GM10248 (cell line): Measurements from ENCODE around the gene CLASRP.

ENCODE experiments used
- CTCF ChIA-PET: fragments of 300-600 bp; sonication (Branson Sonifier 250); formaldehyde crosslinking; extraction: SDS; loops from one replicate; lab custom pipeline; 2021; ENCODE audit warnings: antibody characterized with exemption; lab: Yijun Ruan, JAX
- POLR2A ChIA-PET: fragments of 350-650 bp; sonication (Branson Sonifier 250); formaldehyde crosslinking; extraction: SDS; loops from one replicate; lab custom pipeline; 2020; ENCODE audit warnings: antibody characterized with exemption; lab: Yijun Ruan, JAX
- DNase-seq: peaks from one replicate; pipeline ENCODE4 v3.0.0; 2012; ENCODE audit errors: extremely low spot score
- TF ChIP-seq, protein P1 (sequence below): IDR thresholded peaks from 2 replicates; pipeline ENCODE4 v1.5.1; 2012; ENCODE audit warnings: mild to moderate bottlenecking, low read depth; ENCODE audit errors: extremely low read depth, missing control alignments, control extremely low read depth

The CLASRP gene

DNA sequence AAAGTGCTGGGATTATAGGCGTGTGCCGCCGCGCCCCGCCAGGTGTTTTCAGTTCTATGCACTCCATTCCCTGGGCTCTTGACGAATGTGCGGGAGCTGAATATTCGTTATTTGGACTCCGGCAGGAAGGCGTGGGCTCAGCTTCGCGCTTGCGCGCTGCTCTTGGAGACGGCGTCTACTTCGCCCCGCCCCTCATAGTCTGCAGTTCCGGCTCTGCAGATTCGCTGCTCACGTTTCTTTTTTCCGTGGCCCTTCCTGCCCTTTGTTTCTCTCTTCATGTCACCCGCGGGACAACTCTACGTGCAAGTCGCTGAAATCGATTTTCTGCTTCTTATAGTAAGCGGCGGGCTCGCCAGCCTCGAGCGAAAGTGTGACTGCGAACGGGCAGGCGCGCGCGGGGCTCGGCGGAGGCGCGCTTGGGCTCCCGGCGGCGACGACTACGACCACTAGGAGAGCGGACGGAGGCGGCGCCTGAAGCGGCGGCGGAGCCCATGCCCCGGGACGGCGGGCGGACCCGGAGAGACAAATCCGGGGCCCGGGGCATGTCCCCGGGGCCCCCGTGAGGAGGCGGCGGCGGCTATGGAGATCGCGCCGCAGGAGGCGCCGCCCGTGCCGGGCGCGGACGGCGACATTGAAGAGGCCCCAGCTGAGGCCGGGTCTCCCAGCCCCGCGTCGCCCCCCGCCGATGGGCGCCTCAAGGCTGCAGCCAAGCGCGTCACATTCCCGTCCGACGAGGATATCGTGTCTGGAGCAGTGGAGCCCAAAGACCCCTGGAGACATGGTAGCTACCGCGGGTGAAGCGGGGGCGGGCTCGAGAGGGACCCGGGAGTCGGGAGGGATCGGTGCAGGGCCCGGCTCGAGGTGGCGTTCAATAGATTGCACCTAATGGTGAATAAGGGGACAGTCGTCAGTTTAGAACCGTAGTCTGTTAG lies 54.2 kb downstream of the CLASRP start, which contains the start of gene PPP1R37:
PPP1R37 (plus strand) TSS at position 433 of the 932 bp plus-strand sequence; CDS start at position 580, 147 bp downstream.
- CTCF ChIA-PET, result interaction anchor here (0.6 to 2.8 kb wide), 16 partner anchors 9 to 141 kb away, joined by 3 to 15 read pairs (median 4); partner anchors contain the start of genes BLOC1S3 and GEMIN7
- POLR2A ChIA-PET, result interaction anchor here (0.8 to 1.4 kb wide), 4 partner anchors 8 to 54 kb away, joined by 3 to 8 read pairs (median 4); partner anchors contain the start of genes CLASRP and GEMIN7
- DNase-seq, result peak; percentile 95
- TF ChIP-seq, protein P1, sequence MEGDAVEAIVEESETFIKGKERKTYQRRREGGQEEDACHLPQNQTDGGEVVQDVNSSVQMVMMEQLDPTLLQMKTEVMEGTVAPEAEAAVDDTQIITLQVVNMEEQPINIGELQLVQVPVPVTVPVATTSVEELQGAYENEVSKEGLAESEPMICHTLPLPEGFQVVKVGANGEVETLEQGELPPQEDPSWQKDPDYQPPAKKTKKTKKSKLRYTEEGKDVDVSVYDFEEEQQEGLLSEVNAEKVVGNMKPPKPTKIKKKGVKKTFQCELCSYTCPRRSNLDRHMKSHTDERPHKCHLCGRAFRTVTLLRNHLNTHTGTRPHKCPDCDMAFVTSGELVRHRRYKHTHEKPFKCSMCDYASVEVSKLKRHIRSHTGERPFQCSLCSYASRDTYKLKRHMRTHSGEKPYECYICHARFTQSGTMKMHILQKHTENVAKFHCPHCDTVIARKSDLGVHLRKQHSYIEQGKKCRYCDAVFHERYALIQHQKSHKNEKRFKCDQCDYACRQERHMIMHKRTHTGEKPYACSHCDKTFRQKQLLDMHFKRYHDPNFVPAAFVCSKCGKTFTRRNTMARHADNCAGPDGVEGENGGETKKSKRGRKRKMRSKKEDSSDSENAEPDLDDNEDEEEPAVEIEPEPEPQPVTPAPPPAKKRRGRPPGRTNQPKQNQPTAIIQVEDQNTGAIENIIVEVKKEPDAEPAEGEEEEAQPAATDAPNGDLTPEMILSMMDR, result no peak

DNA sequence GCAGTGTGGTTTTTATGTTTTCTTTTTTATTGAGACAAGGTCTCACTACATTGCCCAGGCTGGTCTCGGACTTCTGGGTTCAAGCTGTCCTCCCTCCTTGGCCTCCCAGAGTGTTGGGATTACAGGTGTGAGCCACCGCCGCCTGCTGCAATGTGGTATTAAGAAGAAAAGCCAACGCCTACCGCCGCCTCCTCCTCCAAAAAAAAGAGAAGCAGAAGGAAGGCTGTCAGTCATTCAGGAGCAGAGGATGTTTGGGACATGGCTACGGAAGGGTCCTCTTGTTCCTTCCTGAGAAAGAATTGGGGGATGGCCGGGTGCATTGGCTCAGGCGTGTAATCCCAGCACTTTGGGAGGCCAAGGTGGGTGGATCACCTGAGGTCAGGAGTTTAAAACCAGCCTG lies 55.3 kb downstream of the CLASRP start:
- TF ChIP-seq, protein P1, result no peak
- POLR2A ChIA-PET, result no interaction called here
- CTCF ChIA-PET, result interaction anchor here (2.0 kb wide), 1 partner anchor 8 kb away, joined by 6 read pairs; no protein-coding TSS in a partner anchor

DNA sequence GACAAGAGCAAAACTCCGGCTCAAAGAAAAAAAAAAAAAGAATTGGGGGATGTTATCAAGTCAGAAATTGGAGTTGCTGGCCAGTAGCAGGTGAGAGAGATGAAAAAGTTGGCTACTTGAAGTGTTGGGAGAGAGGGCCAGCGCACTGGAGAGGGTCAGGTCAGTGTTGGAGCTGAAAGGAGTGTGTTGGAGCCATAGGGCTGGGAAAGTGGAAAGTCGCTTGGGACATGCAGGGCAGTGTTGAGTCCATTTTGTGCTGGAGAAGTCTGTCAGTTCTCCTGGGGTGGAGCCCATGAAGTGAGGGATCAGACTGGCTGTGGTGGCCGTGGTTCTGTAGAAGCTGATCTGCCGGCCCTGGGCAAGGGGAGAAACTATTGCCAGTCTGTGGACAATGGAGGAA lies 55.9 kb downstream of the CLASRP start:
- ChIA-PET POLR2A (no interaction called here), CTCF (no interaction called here)
- TF ChIP-seq, protein P1, result no peak
- no peak for DNase-seq

More for the DNA sequence above, 55.3 kb downstream of the CLASRP start:
- DNase-seq, result no peak

DNA sequence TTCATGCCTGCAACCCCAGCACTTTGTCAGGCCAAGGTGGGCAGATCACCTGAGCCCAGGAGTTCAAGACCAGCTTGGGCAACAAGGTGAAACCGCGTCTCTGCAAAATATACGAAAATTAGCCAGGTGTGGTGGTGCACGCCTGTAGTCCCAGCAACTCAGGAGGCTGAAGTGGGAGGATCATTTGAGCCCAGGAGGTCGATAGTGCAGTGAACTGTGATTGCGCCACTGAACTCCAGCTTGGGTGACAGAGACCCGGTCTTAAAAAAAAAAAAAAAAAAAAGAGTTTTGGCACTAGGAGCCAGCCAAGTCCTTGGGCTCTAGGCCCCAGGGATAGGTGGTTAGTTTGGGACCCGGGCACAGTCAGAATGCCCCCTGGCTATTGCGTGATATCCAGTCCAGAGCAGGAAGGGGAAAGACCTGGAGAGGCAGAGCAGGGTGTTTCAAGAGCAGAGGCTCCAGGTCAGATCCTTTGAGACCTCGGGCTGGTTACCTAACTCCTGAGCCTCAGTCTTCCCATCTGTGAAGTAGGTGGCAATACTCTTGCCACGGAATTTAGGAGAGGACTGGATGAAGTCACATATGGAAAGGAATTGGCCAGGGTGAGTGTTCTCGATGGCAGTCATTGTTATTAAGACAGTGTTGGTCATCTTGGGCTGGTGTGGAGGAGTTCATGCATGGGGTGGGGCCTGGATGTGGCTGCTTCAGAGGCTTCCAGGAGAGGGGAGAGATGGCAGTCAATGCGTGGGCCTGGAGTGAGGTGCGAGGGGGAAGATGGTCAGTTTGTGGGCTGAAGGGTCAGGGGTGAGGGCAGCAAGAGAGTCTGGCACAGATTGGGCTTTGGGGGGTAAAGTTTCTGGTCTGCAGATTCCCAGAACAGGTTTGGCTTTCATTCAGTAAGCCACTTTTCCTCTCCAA lies 56.9 kb downstream of the CLASRP start:
- DNase-seq, result no peak
- ChIA-PET POLR2A (no interaction called here), CTCF (interaction anchor here (1.3 kb wide), 1 partner anchor 12 kb away, joined by 3 read pairs; no protein-coding TSS in a partner anchor)
- TF ChIP-seq, protein P1, result no peak

DNA sequence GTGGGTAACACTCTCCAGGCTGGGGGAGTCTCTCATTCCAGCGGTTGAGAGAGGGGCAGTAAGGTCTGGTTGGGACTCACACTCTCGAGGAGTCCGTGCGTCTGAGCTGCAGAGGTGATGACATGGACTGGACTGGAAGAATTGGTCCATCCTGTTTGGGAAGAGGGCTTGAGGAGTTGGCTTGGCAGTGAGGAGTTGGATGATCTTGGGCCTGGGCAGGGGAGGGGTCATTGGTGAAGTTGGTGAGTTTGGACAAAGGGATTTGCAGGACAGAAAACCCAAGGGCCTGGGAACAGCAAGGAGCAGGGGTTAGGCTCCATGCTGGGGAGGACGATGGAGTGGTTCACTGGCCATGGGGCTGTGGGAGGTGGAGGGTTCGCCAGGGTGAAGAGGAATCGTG lies 57.9 kb downstream of the CLASRP start:
- ChIA-PET POLR2A (no interaction called here), CTCF (interaction anchor here (1.3 kb wide), 1 partner anchor 13 kb away, joined by 3 read pairs; no protein-coding TSS in a partner anchor)
- TF ChIP-seq, protein P1, result no peak
- DNase-seq, result no peak

DNA sequence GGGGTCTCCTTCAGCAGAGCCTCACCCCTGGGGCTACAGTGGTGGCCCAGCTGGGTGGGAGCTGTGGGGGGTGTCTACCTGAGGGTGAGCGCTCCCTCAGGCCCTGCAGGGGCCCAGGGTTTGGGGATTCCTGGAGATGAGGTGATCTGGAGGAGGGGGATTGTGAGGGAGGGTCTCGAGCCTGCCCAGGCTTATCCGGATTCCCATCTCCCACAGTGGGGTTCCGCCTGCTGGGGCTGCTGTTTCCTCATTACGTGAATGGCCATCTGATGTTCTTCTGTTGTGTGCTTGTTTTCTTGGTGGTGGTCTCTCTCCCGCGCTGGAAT lies 58.6 kb downstream of the CLASRP start:
- no peak for DNase-seq
- ChIA-PET POLR2A (no interaction called here), CTCF (interaction anchor here (1.3 to 1.9 kb wide), 3 partner anchors 14 to 342 kb away, joined by 3 to 4 read pairs (median 3); no protein-coding TSS in a partner anchor)
- TF ChIP-seq, protein P1, result no peak
